ENCODE data around the gene SERPIND1.

The SERPIND1 gene

GRCh38 chr22:20796731-20797130, 22.8 kb downstream of the SERPIND1 start:
- no peak for TF ChIP-seq CTCF (IDR thresholded peaks at IDR 0.05)

GRCh38 chr22:20798218-20798617, 24.3 kb downstream of the SERPIND1 start:
- TF ChIP-seq CTCF (IDR thresholded peaks at IDR 0.05): no peak

- TF ChIP-seq CTCF (IDR thresholded peaks at IDR 0.05): no peak
Observed at GRCh38 chr22:20798974-20799373, 25.1 kb downstream of the SERPIND1 start.

GRCh38 chr22:20799449-20799848, 25.5 kb downstream of the SERPIND1 start:
- TF ChIP-seq CTCF (IDR thresholded peaks at IDR 0.05): no peak

- no peak for TF ChIP-seq CTCF (IDR thresholded peaks at IDR 0.05)
Observed at GRCh38 chr22:20802452-20802851, 28.5 kb downstream of the SERPIND1 start.

GRCh38 chr22:20802922-20803553, 29.1 kb downstream of the SERPIND1 start:
- no peak for TF ChIP-seq CTCF (IDR thresholded peaks at IDR 0.05)

GRCh38 chr22:20803696-20804324, 29.9 kb downstream of the SERPIND1 start:
- peak; percentile 53; the same call in 1 of the 2 replicates for TF ChIP-seq CTCF (IDR thresholded peaks at IDR 0.05)
